IPS-NIHi7 (cell line): ENCODE data around the gene PSMD1.
A peak's percentile ranks its signal among the peaks of the same experiment; 100 is the strongest.
"Not testable (repeated sequence)": the region's sequence is repeated elsewhere in the genome, so short reads cannot be mapped to it uniquely, and the experiment has no call there.

Source experiments
- DNase-seq: peaks from one replicate; pipeline ENCODE4 v3.0.0; 2012; ENCODE audit warnings: mixed read lengths; ENCODE audit errors: extremely low spot score

PSMD1 gene

GRCh38 chr2:231056453-231057416 is at the start of gene PSMD1:
TSS of gene PSMD1 (plus strand) at chr2:231056867. CDS start at chr2:231057026, 159 bp downstream.
- peak; percentile 94 for DNase-seq

- DNase-seq, result no peak
Observed at GRCh38 chr2:231007286-231008098, 49.2 kb upstream of the PSMD1 start.

GRCh38 chr2:231008131-231008530 is 48.5 kb upstream of the PSMD1 start:
- DNase-seq, result no peak

- DNase-seq, result no peak
Observed at GRCh38 chr2:231009236-231009919, 47.3 kb upstream of the PSMD1 start.

GRCh38 chr2:231010201-231010730 is 46.4 kb upstream of the PSMD1 start:
- DNase-seq, result no peak

- DNase-seq, result no peak
Observed at GRCh38 chr2:231011526-231011925, 45.1 kb upstream of the PSMD1 start.

- no peak for DNase-seq
Observed at GRCh38 chr2:231012463-231012862, 44.2 kb upstream of the PSMD1 start.

- DNase-seq, result no peak
Observed at GRCh38 chr2:231013820-231014219, 42.8 kb upstream of the PSMD1 start.

- DNase-seq, result peak; percentile 45
Observed at GRCh38 chr2:231015478-231015877, 41.2 kb upstream of the PSMD1 start.

GRCh38 chr2:231015926-231016325 is 40.7 kb upstream of the PSMD1 start:
- no peak for DNase-seq

GRCh38 chr2:231016566-231017230 is 40.0 kb upstream of the PSMD1 start:
- DNase-seq, result no peak

GRCh38 chr2:231017231-231017598 is 39.5 kb upstream of the PSMD1 start:
- DNase-seq, result no peak

GRCh38 chr2:231018184-231018583 is 38.5 kb upstream of the PSMD1 start:
- DNase-seq, result no peak

GRCh38 chr2:231025059-231025458 is 31.6 kb upstream of the PSMD1 start:
- not testable (repeated sequence) for DNase-seq

- no peak for DNase-seq
Observed at GRCh38 chr2:231028889-231029288, 27.8 kb upstream of the PSMD1 start.

- no peak for DNase-seq
Observed at GRCh38 chr2:231029563-231029962, 27.1 kb upstream of the PSMD1 start.

- no peak for DNase-seq
Observed at GRCh38 chr2:231030725-231031124, 25.9 kb upstream of the PSMD1 start.

GRCh38 chr2:231032575-231033140 is 24.0 kb upstream of the PSMD1 start:
- DNase-seq, result no peak

GRCh38 chr2:231033147-231034132 is 23.2 kb upstream of the PSMD1 start:
- no peak for DNase-seq
